Activated CD4-positive, alpha-beta memory T cell treated with anti-CD3 and anti-CD28 coated beads, Interleukin-2, amount 10 ng/mL, durations not matched to agents 7 days and 5 days (primary cell): ENCODE results near the gene CDC14B. TPM values are rescaled to one million over a fixed set of nuclear protein-coding genes. Genes with fewer than 3 reads are reported as not detected.

Experiments used
- total RNA-seq, 2 experiments: library from RNA; stranded (reverse); gene quantifications; one replicate each; pipeline ENCODE4 v1.2.3, GENCODE V29; 2021

The CDC14B gene
- total RNA-seq, 2 experiments from 2014 or later = 3.0 to 3.1 TPM

Other genes starting within 250 kb of the CDC14B start
- gene SLC35D2, start 236.1 kb downstream of the CDC14B start, total RNA-seq = 10 to 100 TPM; 14.7 to 15.1 TPM
- 10 to 100 TPM; 27.7 to 28.7 TPM for gene ZNF367, start 201.5 kb downstream of the CDC14B start, total RNA-seq
- gene HABP4, start 169.7 kb downstream of the CDC14B start, total RNA-seq = 10 to 100 TPM; 13.1 to 14.1 TPM
- 10 to 100 TPM; 11.2 to 13.4 TPM for gene PRXL2C, start 35.5 kb upstream of the CDC14B start, total RNA-seq
- 10 to 100 TPM; 13.1 to 13.4 TPM for gene ZNF510, start 158.2 kb upstream of the CDC14B start, total RNA-seq
- gene ZNF782, start 234.7 kb upstream of the CDC14B start, total RNA-seq = 1 to 10 TPM; 3.1 to 4.2 TPM